HG03139 (cell line): ENCODE measurements around the gene TUBGCP2.
"Not testable (repeated sequence)": the region's sequence is repeated elsewhere in the genome, so short reads cannot be mapped to it uniquely, and the experiment has no call there.

Experiments
- ATAC-seq: cut with Tn5 transposase; IDR thresholded peaks from one replicate; pipeline ENCODE4 v1.9.1; 2021; ENCODE audit not compliant: unreplicated experiment

TUBGCP2 gene

DNA sequence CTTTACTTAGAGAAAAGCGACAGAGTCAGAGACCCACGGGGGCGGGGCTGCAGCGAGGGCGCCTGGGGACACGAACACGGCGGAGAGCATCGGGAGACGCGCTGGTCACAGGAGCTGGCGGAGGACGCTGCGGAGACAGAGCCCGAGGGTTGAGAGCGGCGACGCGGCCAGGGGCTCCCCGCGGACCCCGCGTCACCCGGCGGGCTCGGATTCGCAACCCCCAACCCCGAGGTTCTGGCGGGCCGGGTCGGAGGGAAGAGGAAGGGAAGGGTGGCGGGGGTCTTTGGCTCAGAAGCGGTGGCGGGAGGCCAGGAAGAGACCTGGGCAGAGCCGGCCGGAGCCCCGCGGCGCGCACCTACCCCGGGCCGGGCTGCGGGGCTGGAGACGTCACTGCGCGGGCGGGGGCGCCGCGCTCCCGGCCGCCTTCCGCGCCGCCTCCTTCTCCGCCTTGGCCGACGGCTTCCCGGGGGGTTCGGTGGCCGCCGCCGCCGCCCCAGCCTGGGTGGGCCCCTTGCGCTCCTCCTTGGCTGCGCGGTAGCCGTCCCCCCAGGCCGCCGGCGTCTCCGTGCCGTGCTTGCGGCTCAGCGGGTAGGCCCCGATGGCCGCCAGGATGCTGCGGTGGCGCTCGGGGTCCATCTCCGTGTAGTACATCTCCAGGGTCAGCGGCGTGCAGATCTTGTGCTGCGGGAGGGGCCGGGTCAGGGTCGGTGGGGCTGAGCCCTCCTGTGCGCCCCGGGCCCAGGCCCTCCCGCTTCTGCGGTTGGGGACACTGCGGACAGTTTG, 17.0 kb upstream of the TUBGCP2 start:
- no peak for ATAC-seq

- ATAC-seq = no peak
Measured at GRCh38 chr10:133324857-133325260, 16.2 kb upstream of the TUBGCP2 start.

- no peak for ATAC-seq
Measured at GRCh38 chr10:133324198-133324792, 15.6 kb upstream of the TUBGCP2 start.

DNA sequence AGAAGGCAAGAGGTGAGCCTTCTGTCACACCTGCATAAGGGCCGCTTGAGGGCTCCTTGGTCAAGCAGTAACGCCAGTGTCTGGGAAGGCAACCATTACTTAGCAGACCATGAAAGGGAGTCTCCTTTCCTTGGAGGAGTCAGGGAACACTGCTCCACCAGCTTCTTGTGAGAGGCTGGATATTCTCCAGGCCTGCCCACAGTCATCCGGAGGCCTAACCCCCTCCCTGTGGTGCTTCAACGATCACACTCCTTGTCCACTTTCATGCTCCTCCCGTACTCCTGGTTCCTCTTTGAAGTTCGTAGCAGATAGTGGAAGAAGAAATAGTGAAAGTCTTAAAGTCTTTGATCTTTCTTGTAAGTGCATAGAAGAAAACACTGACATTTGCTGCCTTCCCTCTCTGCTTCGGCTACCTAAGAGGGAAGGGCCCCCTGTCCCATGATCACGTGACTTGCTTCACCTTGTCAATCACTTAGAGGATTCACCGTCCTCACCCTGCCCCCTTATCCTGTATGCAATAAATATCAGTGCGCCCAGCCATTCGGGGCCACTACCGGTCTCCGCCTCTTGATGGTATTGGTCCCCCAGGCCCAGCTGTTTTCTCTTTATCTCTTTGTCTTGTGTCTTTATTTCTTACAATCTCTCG, 13.5 kb upstream of the TUBGCP2 start:
- ATAC-seq = not testable (repeated sequence)

- not testable (repeated sequence) for ATAC-seq
Measured at GRCh38 chr10:133320852-133321422, 12.3 kb upstream of the TUBGCP2 start.

- ATAC-seq = no peak
Measured at GRCh38 chr10:133318494-133319127, 9.9 kb upstream of the TUBGCP2 start.

DNA sequence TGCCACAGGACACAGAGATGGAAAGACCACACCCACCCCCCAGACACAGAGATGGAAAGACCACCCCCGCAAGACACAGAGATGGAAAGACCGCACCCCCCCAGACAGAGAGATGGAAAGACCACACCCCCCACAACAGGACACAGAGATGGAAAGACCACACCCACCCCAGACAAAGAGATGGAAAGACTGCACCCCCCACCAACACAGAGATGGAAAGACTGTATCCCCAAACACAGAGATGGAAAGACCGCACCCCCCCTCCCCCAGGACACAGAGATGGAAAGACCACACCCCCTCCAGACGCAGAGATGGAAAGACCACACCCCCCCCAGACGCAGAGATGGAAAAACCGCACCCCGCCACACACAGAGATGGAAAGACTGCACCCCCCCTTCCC, 8.1 kb upstream of the TUBGCP2 start:
- no peak for ATAC-seq

DNA sequence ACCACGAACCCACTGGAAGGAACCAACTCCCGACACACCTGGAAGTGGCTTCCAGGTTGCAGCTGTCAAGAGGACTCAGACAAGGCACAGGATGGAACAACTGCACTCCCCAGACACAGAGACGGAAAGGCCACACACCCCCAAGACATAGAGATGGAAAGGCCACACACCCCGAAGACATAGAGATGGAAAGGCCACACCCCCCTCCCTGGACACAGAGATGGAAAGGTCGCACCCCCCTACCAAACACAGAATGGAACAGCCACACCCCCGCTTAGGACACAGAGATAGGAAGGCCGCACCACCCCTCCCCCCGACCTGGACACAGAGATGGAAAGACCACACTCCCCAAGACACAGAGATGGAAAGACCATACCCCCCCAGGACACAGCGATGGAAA, 7.6 kb upstream of the TUBGCP2 start:
- no peak for ATAC-seq

DNA sequence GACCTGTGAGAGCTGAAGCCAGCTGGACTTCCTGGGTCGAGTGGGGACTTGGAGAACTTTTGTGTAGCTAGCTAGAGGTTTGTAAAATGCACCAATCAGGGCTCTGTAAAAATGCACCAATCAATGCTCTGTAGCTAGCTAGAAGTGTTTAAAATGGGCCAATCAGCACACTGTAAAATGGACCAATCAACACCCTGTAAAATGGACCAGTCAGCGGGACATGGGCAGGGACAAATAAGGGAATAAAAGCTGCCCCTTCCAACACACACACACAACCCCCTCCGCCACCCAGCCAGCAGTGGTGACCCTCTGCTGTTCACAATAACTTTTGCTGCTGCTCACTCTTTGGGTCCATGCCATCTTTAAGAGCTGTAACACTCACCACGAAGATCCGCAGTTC, 7.2 kb upstream of the TUBGCP2 start:
- no peak for ATAC-seq

DNA sequence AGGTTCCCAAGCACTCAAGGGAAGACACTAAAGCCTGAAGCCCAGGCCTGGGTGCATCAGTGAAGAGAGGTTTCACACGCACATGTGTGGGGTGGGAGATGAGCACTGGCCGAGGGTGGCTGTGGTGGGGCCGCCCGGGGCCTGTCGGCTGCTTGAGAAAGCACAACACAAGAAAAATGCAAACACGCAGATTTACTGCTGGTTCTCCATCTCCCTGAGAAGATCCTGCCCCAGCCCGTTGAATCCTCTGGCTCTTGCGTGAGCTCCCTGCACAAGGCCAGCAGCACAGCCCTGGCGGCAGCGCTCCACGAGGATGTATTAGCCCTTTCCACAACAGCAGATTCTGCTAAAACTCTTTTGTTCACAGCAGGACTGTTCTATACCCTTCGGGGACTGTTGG, 6.2 kb upstream of the TUBGCP2 start:
- ATAC-seq = no peak

- ATAC-seq = no peak
Measured at GRCh38 chr10:133313192-133313591, 4.5 kb upstream of the TUBGCP2 start.

GRCh38 chr10:133312769-133313145, 4.1 kb upstream of the TUBGCP2 start:
- no peak for ATAC-seq

GRCh38 chr10:133312016-133312768, 3.5 kb upstream of the TUBGCP2 start:
- ATAC-seq = no peak

- ATAC-seq = no peak
Measured at GRCh38 chr10:133311570-133311969, 2.9 kb upstream of the TUBGCP2 start.

DNA sequence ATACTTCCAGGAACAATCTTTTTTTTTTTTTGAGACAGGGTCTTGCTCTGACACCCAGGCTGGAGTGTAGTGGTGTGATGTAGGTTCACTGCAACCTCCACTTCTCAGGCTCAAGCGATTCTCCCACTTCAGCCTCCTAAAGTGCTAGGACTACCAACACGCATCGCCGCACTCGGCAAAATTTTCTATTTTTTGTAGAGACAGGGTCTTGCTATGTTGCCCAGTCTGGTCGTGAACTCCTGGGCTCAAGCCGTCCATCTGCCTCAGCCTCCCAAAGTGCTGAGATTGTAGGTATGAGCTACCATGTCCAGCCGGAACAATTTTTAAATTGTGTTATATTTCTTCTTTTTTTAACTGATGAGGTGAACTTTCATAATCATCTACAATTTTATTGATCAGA, 2.1 kb upstream of the TUBGCP2 start:
- no peak for ATAC-seq

DNA sequence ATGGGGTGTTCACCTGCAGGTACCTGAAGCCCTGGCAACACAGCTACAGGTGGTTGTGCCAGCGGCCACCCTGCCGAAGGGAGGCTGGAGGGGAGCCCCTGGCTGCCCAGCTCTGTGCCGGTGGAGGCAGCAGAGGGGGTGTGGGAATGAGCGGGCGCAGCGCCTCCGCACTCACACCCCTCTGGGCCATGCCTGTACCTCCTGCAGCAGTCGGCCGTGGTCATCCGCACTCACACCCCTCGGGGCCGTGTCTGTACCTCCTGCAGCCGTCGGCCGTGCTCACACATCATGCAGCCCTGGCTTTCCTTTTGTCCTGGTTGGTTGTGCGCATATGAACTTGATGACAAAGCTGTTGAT, 1.7 kb upstream of the TUBGCP2 start:
- ATAC-seq = no peak

- no peak for ATAC-seq
Measured at GRCh38 chr10:133309720-133310398, 1.2 kb upstream of the TUBGCP2 start.

GRCh38 chr10:133309100-133309719, 538 bp upstream of the TUBGCP2 start:
- ATAC-seq = peak; percentile 75

DNA sequence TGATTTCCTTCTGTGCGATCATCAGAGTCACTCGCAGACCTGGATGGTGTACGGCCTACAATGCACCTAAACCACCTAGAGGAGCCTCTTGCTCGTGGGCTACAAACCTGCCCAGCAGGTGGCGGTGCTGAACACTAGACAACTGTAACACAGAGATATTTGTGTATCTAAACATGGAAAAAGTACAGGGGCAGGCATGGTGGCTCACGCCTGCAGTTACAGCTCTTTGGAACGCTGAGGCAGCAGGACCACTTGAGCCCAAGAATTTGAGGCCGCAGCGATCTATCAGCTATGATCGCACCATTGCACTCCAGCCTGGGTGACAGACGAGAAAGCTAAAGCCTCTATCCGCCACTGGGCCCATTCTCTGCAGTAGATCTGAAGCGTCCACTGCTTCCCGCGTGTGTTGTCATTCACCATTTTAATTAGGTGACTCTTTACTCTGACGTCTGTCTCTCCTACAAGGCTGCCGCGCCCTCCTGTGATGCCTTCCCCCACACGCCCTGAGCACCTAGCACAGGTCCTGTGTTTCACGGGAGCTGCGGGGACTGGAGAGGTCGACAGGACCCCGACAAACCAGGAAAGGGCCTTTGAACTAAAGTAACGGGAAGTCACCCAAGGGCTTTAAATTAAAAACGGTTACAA, 774 bp downstream of the TUBGCP2 start:
- peak; percentile 29 for ATAC-seq
